AG04450 (cell line): ENCODE measurements around the gene RIPOR2. TPM values are rescaled to one million over a fixed set of nuclear protein-coding genes. Genes with fewer than 3 reads are reported as not detected.

Source experiments
- CTCF ChIA-PET: fragments of 300-600, 350-600 bp; formaldehyde crosslinking; extraction: SDS; loops from one replicate; lab custom pipeline; 2022; ENCODE audit warnings: antibody characterized with exemption, inconsistent platforms; lab: Charles Lee
- POLR2A ChIA-PET: fragments of 350-600 bp; formaldehyde crosslinking; extraction: SDS; loops from one replicate; lab custom pipeline; 2021; ENCODE audit warnings: antibody characterized with exemption, inconsistent platforms; lab: Yijun Ruan, JAX
- DNase-seq: peaks from one replicate; pipeline ENCODE4 v3.0.0-alpha.2; 2011; ENCODE audit warnings: low read depth, low spot score
- H3K27ac ChIP-seq: one replicate; pipeline ENCODE4 v1.5.1; 2012; ENCODE audit warnings: low read depth, low read length, control low read depth
- H3K27me3 ChIP-seq: one replicate; pipeline ENCODE4 v1.6.0; 2012; ENCODE audit warnings: low read length; ENCODE audit not compliant: control insufficient read depth, insufficient read depth
- H3K4me3 ChIP-seq: 2 replicates; pipeline ENCODE4 v1.5.1; 2011; ENCODE audit warnings: mild to moderate bottlenecking, low read depth, low read length, control low read depth
- H3K9me3 ChIP-seq: 2 replicates; pipeline ENCODE4 v1.5.1; 2012; ENCODE audit warnings: low read length; ENCODE audit not compliant: control insufficient read depth, insufficient read depth
- CTCF ChIP-seq: IDR thresholded peaks from 2 replicates; pipeline ENCODE4 v1.5.1; 2011; ENCODE audit warnings: low read depth, low read length, control low read depth, inconsistent platforms
- polyA plus RNA-seq: library from polyadenylated mRNA; depleted of rRNA; stranded (reverse); fragments of >200 nt; gene quantifications from 2 replicates; pipeline ENCODE4 v1.2.3, GENCODE V29; 2011

Gene RIPOR2
- polyA plus RNA-seq, 1 experiment: 7.3 TPM

- H3K4me3 ChIP-seq: no peak overlapping the region
- CTCF ChIA-PET: no interaction called here
- no peaks in the 10 kb centered on the region for H3K9me3 ChIP-seq
- no peak overlapping the region for H3K27ac ChIP-seq
- no peak for DNase-seq
- TF ChIP-seq CTCF: no peak
- peaks cover 3% of the 10 kb centered on the region for H3K27me3 ChIP-seq
- POLR2A ChIA-PET: no interaction called here
Measured at GRCh38 chr6:24963887-24964570, 28.3 kb upstream of the RIPOR2 start.

GRCh38 chr6:24963339-24963738 lies 27.6 kb upstream of the RIPOR2 start:
- Histone ChIP-seq H3K9me3 (no peaks in the 10 kb centered on the region), H3K27ac (no peak overlapping the region), H3K4me3 (no peak overlapping the region), H3K27me3 (peaks cover 3% of the 10 kb centered on the region)
- no peak for TF ChIP-seq CTCF
- no peak for DNase-seq
- POLR2A ChIA-PET: no interaction called here
- CTCF ChIA-PET: interaction anchor here (0.6 to 0.9 kb wide), 2 partner anchors 28 to 575 kb away, joined by 3 read pairs; no protein-coding TSS in a partner anchor

DNA sequence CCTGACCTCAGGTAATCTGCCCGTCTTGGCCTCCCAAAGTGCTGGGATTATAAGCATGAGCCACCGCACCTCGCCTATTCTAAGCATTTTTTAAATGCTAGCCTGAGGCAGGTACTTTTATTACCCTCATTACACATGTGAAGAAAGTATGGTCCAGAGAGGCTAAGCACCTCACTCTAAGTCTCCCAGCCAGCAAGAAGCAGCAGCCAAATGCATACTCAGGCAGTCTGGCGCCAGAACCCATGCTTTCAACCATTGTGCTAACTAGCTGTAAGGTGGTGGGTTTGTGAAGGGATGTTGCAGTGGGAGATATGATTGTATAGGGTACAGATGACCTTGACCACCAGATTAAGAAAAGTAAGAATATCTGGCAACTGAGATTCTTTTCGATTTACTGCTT lies 26.1 kb upstream of the RIPOR2 start:
- ChIA-PET POLR2A (no interaction called here), CTCF (no interaction called here)
- Histone ChIP-seq H3K4me3 (no peak overlapping the region), H3K9me3 (no peaks in the 10 kb centered on the region), H3K27me3 (peaks cover 3% of the 10 kb centered on the region), H3K27ac (no peak overlapping the region)
- no peak for DNase-seq
- no peak for TF ChIP-seq CTCF

GRCh38 chr6:24960991-24961475 lies 25.3 kb upstream of the RIPOR2 start:
- CTCF ChIA-PET: interaction anchor here (1.1 kb wide), 1 partner anchor 27 kb away, joined by 3 read pairs; no protein-coding TSS in a partner anchor

More at GRCh38 chr6:24960991-24961475, 25.3 kb upstream of the RIPOR2 start:
- Histone ChIP-seq H3K4me3 (no peak overlapping the region), H3K27me3 (peaks cover 3% of the 10 kb centered on the region), H3K27ac (no peak overlapping the region), H3K9me3 (no peaks in the 10 kb centered on the region)
- POLR2A ChIA-PET: no interaction called here
- no peak for TF ChIP-seq CTCF
- no peak for DNase-seq
